GM10248 (cell line): ENCODE results near the gene TEX2.

ENCODE experiments used
- CTCF ChIA-PET: fragments of 300-600 bp; sonication (Branson Sonifier 250); formaldehyde crosslinking; extraction: SDS; loops from one replicate; lab custom pipeline; 2021; ENCODE audit warnings: antibody characterized with exemption; lab: Yijun Ruan, JAX
- POLR2A ChIA-PET: fragments of 350-650 bp; sonication (Branson Sonifier 250); formaldehyde crosslinking; extraction: SDS; loops from one replicate; lab custom pipeline; 2020; ENCODE audit warnings: antibody characterized with exemption; lab: Yijun Ruan, JAX
- DNase-seq: peaks from one replicate; pipeline ENCODE4 v3.0.0; 2012; ENCODE audit errors: extremely low spot score
- CTCF ChIP-seq: IDR thresholded peaks from 2 replicates; pipeline ENCODE4 v1.5.1; 2012; ENCODE audit warnings: mild to moderate bottlenecking, low read depth; ENCODE audit errors: extremely low read depth, missing control alignments, control extremely low read depth

TEX2 gene

GRCh38 chr17:64260886-64261285 lies 2.2 kb downstream of the TEX2 start:
- CTCF ChIA-PET, result no interaction called here
- DNase-seq, result no peak
- POLR2A ChIA-PET, result no interaction called here
- TF ChIP-seq CTCF, result no peak

DNA sequence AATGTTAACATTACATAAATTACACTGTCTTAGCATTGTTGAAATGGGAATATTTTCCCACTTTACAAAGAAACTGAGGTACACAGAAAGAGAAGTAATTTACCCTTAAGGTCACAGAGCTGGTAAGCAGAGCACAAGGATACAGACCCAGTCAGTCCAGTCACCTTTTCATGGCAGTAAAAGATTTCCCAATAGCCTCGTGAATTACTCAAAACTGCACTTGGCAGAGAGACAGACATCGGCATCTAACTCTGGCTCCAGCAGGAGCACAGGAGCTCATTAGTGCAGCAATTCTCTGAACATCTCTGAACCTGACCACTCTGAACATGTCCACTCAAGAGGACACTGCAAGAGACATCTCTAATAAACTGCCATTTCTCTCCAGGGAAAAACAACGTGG lies 3.1 kb downstream of the TEX2 start:
- DNase-seq, result no peak
- ChIA-PET CTCF (interaction anchor here (1.3 kb wide), 1 partner anchor 20 kb away, joined by 3 read pairs; no protein-coding TSS in a partner anchor), POLR2A (no interaction called here)
- no peak for TF ChIP-seq CTCF

- DNase-seq, result no peak
- CTCF ChIA-PET, result interaction anchor here (1.3 kb wide), 1 partner anchor 20 kb away, joined by 3 read pairs; no protein-coding TSS in a partner anchor
- POLR2A ChIA-PET, result no interaction called here
Observed at GRCh38 chr17:64259426-64259825, 3.6 kb downstream of the TEX2 start.

DNA sequence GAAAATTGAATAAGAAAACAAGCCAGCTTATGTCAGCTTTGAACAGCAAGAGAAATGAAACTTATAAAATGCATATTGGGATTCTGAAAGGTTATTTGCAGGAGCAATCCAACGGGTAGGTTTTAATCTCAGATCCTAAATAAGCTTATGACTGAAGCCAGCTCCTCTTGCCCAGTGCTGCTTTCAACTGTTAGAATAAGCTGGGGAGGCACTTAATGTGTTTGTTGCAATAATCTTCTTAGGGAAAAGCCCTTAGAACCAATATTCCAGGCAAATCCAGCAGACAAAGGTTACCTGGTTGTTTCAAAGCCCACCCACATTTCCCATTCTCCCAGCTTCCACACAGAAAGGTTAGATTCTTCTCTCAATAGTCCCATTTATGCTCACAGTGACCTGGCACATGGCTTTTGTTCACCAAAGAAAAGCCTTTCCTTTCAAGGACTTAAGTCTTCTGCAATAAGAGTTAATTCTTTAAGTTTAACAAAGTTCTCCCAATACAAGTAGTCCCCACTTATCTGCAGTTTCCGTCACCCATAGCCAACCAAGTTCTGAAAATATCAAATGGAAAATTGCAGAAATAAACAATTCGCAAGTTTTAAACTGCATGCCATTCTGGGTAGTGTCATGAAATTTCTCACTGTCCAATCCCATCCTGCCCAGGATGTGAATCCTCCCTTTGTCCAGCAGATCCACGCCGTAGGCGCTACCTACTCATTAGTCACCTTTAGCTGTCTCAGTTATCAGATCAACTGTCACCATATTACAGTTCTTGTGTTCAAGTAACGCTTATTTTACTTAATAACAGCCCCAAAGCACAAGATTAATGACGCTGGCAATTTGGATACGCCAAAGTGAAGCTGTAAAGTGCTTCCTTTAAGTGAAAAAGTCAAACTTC lies 5.9 kb downstream of the TEX2 start:
- ChIA-PET POLR2A (interaction anchor here (0.7 kb wide), 1 partner anchor 111 kb away, joined by 4 read pairs; no protein-coding TSS in a partner anchor), CTCF (interaction anchor here (1.6 kb wide), 1 partner anchor 10 kb away, joined by 5 read pairs; no protein-coding TSS in a partner anchor)
- TF ChIP-seq CTCF, result no peak
- no peak for DNase-seq

More at GRCh38 chr17:64259426-64259825, 3.6 kb downstream of the TEX2 start:
- TF ChIP-seq CTCF, result no peak

DNA sequence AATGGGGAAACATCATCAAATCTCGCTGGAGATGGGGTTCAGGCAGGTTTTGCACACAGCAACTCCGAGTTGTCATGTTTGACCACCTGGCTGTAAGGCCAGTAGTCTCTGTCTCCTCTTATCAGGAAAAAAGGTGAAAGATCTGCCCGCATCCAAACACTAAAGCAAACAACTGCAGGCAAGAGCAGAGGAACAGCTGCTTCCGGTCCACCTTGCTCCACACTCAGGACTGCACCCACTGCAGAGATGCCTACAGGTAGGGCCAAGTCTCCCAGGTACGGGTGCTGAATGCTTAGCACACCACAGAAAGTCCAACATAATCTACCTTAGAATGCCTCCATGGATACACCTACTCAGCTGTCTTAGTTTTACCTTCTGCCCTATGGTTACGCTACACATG lies 7.3 kb downstream of the TEX2 start:
- TF ChIP-seq CTCF, result no peak
- ChIA-PET POLR2A (no interaction called here), CTCF (interaction anchor here (1.6 kb wide), 1 partner anchor 9 kb away, joined by 5 read pairs; no protein-coding TSS in a partner anchor)
- no peak for DNase-seq

DNA sequence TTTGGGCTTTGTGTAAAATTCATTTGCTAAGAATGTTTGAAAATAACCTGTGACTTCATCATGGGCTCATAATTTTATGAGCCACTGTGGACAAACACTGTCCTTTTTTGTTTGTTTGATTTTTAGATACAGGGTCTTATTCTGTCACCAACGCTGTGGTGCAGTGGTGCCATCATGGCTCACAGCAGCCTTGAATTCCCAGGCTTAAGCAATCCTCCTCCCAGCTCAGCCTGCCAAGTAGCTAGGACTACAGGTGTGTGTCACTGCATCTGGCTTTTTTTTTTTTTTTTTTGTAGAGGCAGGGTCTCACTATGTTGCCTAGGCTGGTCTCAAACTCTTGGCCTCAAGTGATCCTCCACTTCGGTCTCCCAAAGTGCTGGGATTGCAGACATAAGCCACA lies 8.3 kb downstream of the TEX2 start:
- no peak for TF ChIP-seq CTCF
- CTCF ChIA-PET, result no interaction called here
- POLR2A ChIA-PET, result no interaction called here
- no peak for DNase-seq
